ENCODE measurements around the gene PIM2. TPM values are rescaled to one million over a fixed set of nuclear protein-coding genes. Genes with fewer than 3 reads are reported as not detected.

The PIM2 gene
- total and polyA plus RNA-seq, 2 of the 4 experiments (the other 2 are of a cell fraction) = 7.3 to 9.4 TPM

- no peak overlapping the region for H3K9ac ChIP-seq (ENCODE audit: low read depth, low read length)
- intact Hi-C loops (cut with micrococcal nuclease) (loop anchor here (10.0 kb wide), 1 partner anchor 301 kb away; no protein-coding TSS in a partner anchor), dilution Hi-C loops (cut with HindIII; ENCODE audit: low sequenced_read_pairs, unreplicated experiment) (no loop called here), in situ Hi-C loops (cut with MboI; ENCODE audit: low sequenced_read_pairs) (no loop called here)
- BruUV-seq (replicated peaks) = no TSS peak
- DNase-seq (peak; percentile 51), ATAC-seq (ENCODE audit: low read depth) (peak; percentile 93)
- no peak overlapping the region for H3K18ac ChIP-seq (ENCODE audit: low read depth, low read length)
- no peaks in the 10 kb centered on the region for H3K27me3 ChIP-seq (ENCODE audit: control insufficient read depth, insufficient read depth, low read length)
- no peaks in the 10 kb centered on the region for H3K9me1 ChIP-seq (ENCODE audit: insufficient read depth, low read length)
- H3K14ac ChIP-seq (replicated peaks; ENCODE audit: low read depth, low read length) = no peak overlapping the region
- no peak overlapping the region for H2AK9ac ChIP-seq (replicated peaks; ENCODE audit: low read depth, low read length, poor library complexity)
- H4K20me1 ChIP-seq (ENCODE audit: insufficient read depth, low read length) = peaks cover 44% of the 10 kb centered on the region
- H3K4ac ChIP-seq (ENCODE audit: low read depth, low read length) = no peak overlapping the region
- no peak overlapping the region for H2BK5ac ChIP-seq (ENCODE audit: low read depth, low read length, poor library complexity, severe bottlenecking)
- no peak overlapping the region for H2BK120ac ChIP-seq (ENCODE audit: low read depth, low read length)
- H2AK5ac ChIP-seq (ENCODE audit: low read depth, low read length) = no peak overlapping the region
- no peak overlapping the region for H3K4me3 ChIP-seq (ENCODE audit: insufficient read depth, low read depth, low read length)
- POLR2A ChIA-PET (ENCODE audit: unreplicated experiment) = no interaction called here
- H2AFZ ChIP-seq (replicated peaks; ENCODE audit: low read length, poor library complexity) = no peak overlapping the region
- TF ChIP-seq SMC3 (IDR thresholded peaks at IDR 0.05; ENCODE audit: low read depth, low read length) (peak; percentile 46), RAD21 (IDR thresholded peaks at IDR 0.05; ENCODE audit: low read length) (peak; percentile 65), RFX5 (IDR thresholded peaks at IDR 0.05; ENCODE audit: low read depth, low read length) (peak; percentile 54; the same call in 1 of the 2 replicates), MAZ (IDR thresholded peaks at IDR 0.05; ENCODE audit: borderline replicate concordance, low read depth, low read length) (no peak)
- TF ChIP-seq, protein P1, sequence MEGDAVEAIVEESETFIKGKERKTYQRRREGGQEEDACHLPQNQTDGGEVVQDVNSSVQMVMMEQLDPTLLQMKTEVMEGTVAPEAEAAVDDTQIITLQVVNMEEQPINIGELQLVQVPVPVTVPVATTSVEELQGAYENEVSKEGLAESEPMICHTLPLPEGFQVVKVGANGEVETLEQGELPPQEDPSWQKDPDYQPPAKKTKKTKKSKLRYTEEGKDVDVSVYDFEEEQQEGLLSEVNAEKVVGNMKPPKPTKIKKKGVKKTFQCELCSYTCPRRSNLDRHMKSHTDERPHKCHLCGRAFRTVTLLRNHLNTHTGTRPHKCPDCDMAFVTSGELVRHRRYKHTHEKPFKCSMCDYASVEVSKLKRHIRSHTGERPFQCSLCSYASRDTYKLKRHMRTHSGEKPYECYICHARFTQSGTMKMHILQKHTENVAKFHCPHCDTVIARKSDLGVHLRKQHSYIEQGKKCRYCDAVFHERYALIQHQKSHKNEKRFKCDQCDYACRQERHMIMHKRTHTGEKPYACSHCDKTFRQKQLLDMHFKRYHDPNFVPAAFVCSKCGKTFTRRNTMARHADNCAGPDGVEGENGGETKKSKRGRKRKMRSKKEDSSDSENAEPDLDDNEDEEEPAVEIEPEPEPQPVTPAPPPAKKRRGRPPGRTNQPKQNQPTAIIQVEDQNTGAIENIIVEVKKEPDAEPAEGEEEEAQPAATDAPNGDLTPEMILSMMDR (conservative IDR thresholded peaks at IDR 0.05; ENCODE audit: low read depth, low read length) = peak; percentile 76
- H3K9me3 ChIP-seq (ENCODE audit: control insufficient read depth, insufficient read depth, low read length) = no peaks in the 10 kb centered on the region
- CTCF ChIA-PET = no interaction called here
- no peak overlapping the region for H2BK20ac ChIP-seq (ENCODE audit: low read depth, low read length)
- H3K36me3 ChIP-seq (ENCODE audit: control insufficient read depth, insufficient read depth, low read length) = peaks cover 19% of the 10 kb centered on the region
- no peak overlapping the region for H3K4me2 ChIP-seq (ENCODE audit: low read depth, low read length)
- H3K23ac ChIP-seq (ENCODE audit: low read depth, low read length) = no peak overlapping the region
- H4K91ac ChIP-seq (ENCODE audit: insufficient read depth, low read depth, low read length) = no peak overlapping the region
- no peak overlapping the region for H3K27ac ChIP-seq (ENCODE audit: insufficient read depth, low read length)
- peaks cover 4 to 22% of the 10 kb centered on the region in 2 experiments; a peak in 3 of 4 replicates for H3K79me1 ChIP-seq (ENCODE audit: low read depth in 1 of 2, low read length in 2 of 2)
- no peak overlapping the region for H4K8ac ChIP-seq (ENCODE audit: low read depth in 2 of 2, low read length in 2 of 2)
- H4K5ac ChIP-seq (ENCODE audit: low read depth, low read length) = no peak overlapping the region
- H2BK15ac ChIP-seq (ENCODE audit: low read depth, low read length) = no peak overlapping the region
- H3K4me1 ChIP-seq (ENCODE audit: control insufficient read depth, insufficient read depth, low read length) = no peaks in the 10 kb centered on the region
- H3K56ac ChIP-seq (ENCODE audit: extremely low read depth, insufficient read depth, low read length) = no peak overlapping the region
- no CpG with 5 or more reads among the region's 8 CpGs for WGBS, 2 experiments (ENCODE audit: extremely low coverage in 2 of 2, insufficient read length in 1 of 2)
These were observed 26.9 kb upstream of the PIM2 start for GRCh38 chrX:48945517-48946348.
